HepG2 (cell line): ENCODE measurements around the gene SIGLEC6. TPM values are rescaled to one million over a fixed set of nuclear protein-coding genes. Genes with fewer than 3 reads are reported as not detected.

Experiments used
- ATAC-seq: fragments of 200-7000 bp; cut with Tn5 transposase; 3 replicates; pipeline ENCODE4 v1.9.1; 2020; ENCODE audit warnings: mild to moderate bottlenecking, moderate library complexity
- BruUV-seq: library from RNA; stranded (reverse); fragments of 400-500 nt; replicated peaks from 2 replicates; lab custom pipeline; 2021; lab: Mats Ljungman, UMichigan
- CTCF ChIA-PET: fragments of 300-600 bp; formaldehyde crosslinking; extraction: SDS; loops from one replicate; lab custom pipeline; 2021; ENCODE audit warnings: low total read pairs, inconsistent platforms, low intra/inter-chr PET ratio; lab: Yijun Ruan, JAX
- POLR2A ChIA-PET: fragments of 350-600 bp; sonication (Branson Sonifier 250); formaldehyde crosslinking; loops from one replicate; lab custom pipeline; 2020; ENCODE audit warnings: antibody characterized with exemption, inconsistent platforms; lab: Yijun Ruan, JAX
- DNase-seq: peaks from one replicate; pipeline ENCODE4 v3.0.0-alpha.2; 2015; ENCODE audit warnings: low spot score
- FAIRE-seq: peaks from 3 replicates; lab custom pipeline; 2011; peaks lifted over from hg19 to GRCh38; lab: Jason Lieb, UNC
- H2AFZ ChIP-seq: one replicate; pipeline ENCODE4 v1.6.1; 2011; ENCODE audit warnings: low read length, inconsistent platforms
- H3K27ac ChIP-seq: fragments of 300-600 bp; 3 replicates; pipeline ENCODE4 v1.8.0; 2011; ENCODE audit warnings: mixed run types, mild to moderate bottlenecking, mixed read lengths, low read length, inconsistent platforms; ENCODE audit not compliant: insufficient read depth; ENCODE audit errors: extremely low read length
- H3K27me3 ChIP-seq, 2 experiments: fragments of 200-600 bp in 1 of 2; 2 replicates in 1 of 2; 3 replicates in 1 of 2; pipeline versions ENCODE4 v1.6.0 to v1.8.0; 2011; ENCODE audit warnings: low read length in 2 of 2, mild to moderate bottlenecking in 2 of 2, moderate library complexity in 2 of 2, inconsistent platforms in 1 of 2; ENCODE audit not compliant: insufficient read depth in 2 of 2, control insufficient read depth in 1 of 2
- H3K36me3 ChIP-seq, 2 experiments: fragments of 200-600 bp in 1 of 2; replicated peaks in 1 of 2; 2 replicates in 1 of 2; 3 replicates in 1 of 2; pipeline versions ENCODE4 v1.5.1 to v1.8.0; 2011; ENCODE audit warnings: low read length in 2 of 2, inconsistent platforms in 1 of 2; ENCODE audit not compliant: insufficient read depth in 2 of 2, control insufficient read depth in 1 of 2
- H3K4me1 ChIP-seq: 2 replicates; pipeline ENCODE4 v1.5.1; 2012; ENCODE audit warnings: low read length, inconsistent platforms; ENCODE audit not compliant: insufficient read depth
- H3K4me2 ChIP-seq: 2 replicates; pipeline ENCODE4 v1.6.0; 2011; ENCODE audit warnings: low read depth, low read length, inconsistent platforms
- H3K4me3 ChIP-seq, 3 experiments: fragments of 200-600 bp in 1 of 3; sonication (generic), shearing (Covaris generic) in 1 of 3; replicated peaks in 1 of 3; 2 replicates each; pipeline ENCODE4 v1.5.1; 2011 to 2016; ENCODE audit warnings: low read length in 3 of 3, inconsistent platforms in 2 of 3, low read depth in 2 of 3, mild to moderate bottlenecking in 2 of 3, control low read depth in 1 of 3, mixed read lengths in 1 of 3; ENCODE audit not compliant: insufficient read depth in 1 of 3
- H3K79me2 ChIP-seq: one replicate; pipeline ENCODE4 v1.6.1; 2011; ENCODE audit warnings: low read length, inconsistent platforms; ENCODE audit not compliant: insufficient read depth
- H3K9ac ChIP-seq: 2 replicates; pipeline ENCODE4 v1.6.0; 2011; ENCODE audit warnings: mild to moderate bottlenecking, low read depth, low read length, inconsistent platforms; ENCODE audit not compliant: insufficient read depth
- H3K9me3 ChIP-seq: 2 replicates; pipeline ENCODE4 v1.5.1; 2012; ENCODE audit warnings: mild to moderate bottlenecking, low read length
- H4K20me1 ChIP-seq: 2 replicates; pipeline ENCODE4 v1.6.0; 2011; ENCODE audit warnings: inconsistent platforms, mild to moderate bottlenecking, low read length, moderate library complexity; ENCODE audit not compliant: insufficient read depth
- CENPX ChIP-seq: sonication (generic); formaldehyde crosslinking; IDR thresholded peaks from 2 replicates; pipeline ENCODE4 v1.9.0; 2021; ENCODE audit warnings: mild to moderate bottlenecking, missing genetic modification reagents, moderate library complexity
- ELF4 ChIP-seq: sonication (generic); formaldehyde crosslinking; IDR thresholded peaks from 2 replicates; pipeline ENCODE4 v1.5.0; 2020; ENCODE audit warnings: missing genetic modification reagents, mild to moderate bottlenecking, moderate library complexity, borderline replicate concordance
- HDAC6 ChIP-seq: fragments of 200-600 bp; sonication (generic); IDR thresholded peaks from 2 replicates; pipeline ENCODE4 v1.7.0; 2017; ENCODE audit warnings: mild to moderate bottlenecking, antibody characterized with exemption, low read length, low read depth
- PLRG1 ChIP-seq: fragments of 450-650 bp; conservative IDR thresholded peaks from 2 replicates; pipeline ENCODE4 v1.6.1; 2016
- TOPORS ChIP-seq: sonication (generic); formaldehyde crosslinking; IDR thresholded peaks from 2 replicates; pipeline ENCODE4 v1.8.0; 2023; ENCODE audit warnings: mild to moderate bottlenecking, missing genetic modification reagents
- ZFP91 ChIP-seq: sonication (generic); formaldehyde crosslinking; IDR thresholded peaks from 2 replicates; pipeline ENCODE4 v1.9.0; 2022; ENCODE audit warnings: missing genetic modification reagents, mild to moderate bottlenecking, borderline replicate concordance
- ZKSCAN5 ChIP-seq: sonication (generic); formaldehyde crosslinking; IDR thresholded peaks from 2 replicates; pipeline ENCODE4 v1.5.1; 2020; ENCODE audit warnings: mild to moderate bottlenecking, missing genetic modification reagents
- ZMYM2 ChIP-seq: sonication (generic); formaldehyde crosslinking; IDR thresholded peaks from 2 replicates; pipeline ENCODE4 v1.8.0; 2022; ENCODE audit warnings: mild to moderate bottlenecking, missing genetic modification reagents
- ZNF180 ChIP-seq: sonication (generic); formaldehyde crosslinking; IDR thresholded peaks from 2 replicates; pipeline ENCODE4 v1.4.0; 2020; ENCODE audit warnings: low read depth, missing genetic modification reagents, borderline replicate concordance
- ZNF614 ChIP-seq: IDR thresholded peaks from 2 replicates; pipeline ENCODE4 v1.6.1; 2018; ENCODE audit warnings: missing biosample characterization, missing genetic modification reagents, inconsistent platforms, borderline replicate concordance
- WGBS: methylation state at CpG from one replicate; pipeline ENCODE4 v1.1.6; 2017; ENCODE audit warnings: low lambda C conversion rate; 5-methylcytosine and 5-hydroxymethylcytosine counted together
- in situ Hi-C: cut with HindIII; loops from 2 replicates; pipeline ENCODE4 v1.10.0; 2017; ENCODE audit warnings: low pct_unique_long_range_greater_than_20kb; ENCODE audit not compliant: extremely low pct_ligation_motif_present
- intact Hi-C: fragments of 100-400 bp; cut with micrococcal nuclease; formaldehyde crosslinking; loops from one replicate; pipeline ENCODE4 v1.10.0; 2022; ENCODE audit not compliant: unreplicated experiment
- polyA plus RNA-seq, 8 experiments: library from polyadenylated mRNA; depleted of rRNA in 3 of 8; stranded (reverse) in 7 of 8; unstranded in 1 of 8; fragments of >200 nt; fragmentation: Illumina TruSeq in 4 of 8; extraction: Trizol in 4 of 8; gene quantifications; 2 replicates each; pipeline versions ENCODE4 v1.2.1 to v1.2.3, GENCODE V29; 2011 to 2016; ENCODE audit warnings: low read depth in 4 of 8, missing spikeins in 1 of 8, mixed read lengths in 1 of 8; ENCODE audit not compliant: insufficient read depth in 1 of 8
- total RNA-seq, 5 experiments: library from RNA; depleted of rRNA; stranded (reverse); fragments of >200 nt; fragmentation: Illumina TruSeq; extraction: Trizol; gene quantifications; 2 replicates each; pipeline ENCODE4 v1.2.3, GENCODE V29; 2016; ENCODE audit warnings: low read depth in 1 of 5
- TF ChIP-seq, protein P1 (sequence below): sonication (generic); formaldehyde crosslinking; IDR thresholded peaks from 2 replicates; pipeline ENCODE4 v1.4.0; 2020; ENCODE audit warnings: missing genetic modification reagents, low read depth, mild to moderate bottlenecking, borderline replicate concordance

SIGLEC6 gene
- total and polyA plus RNA-seq, 2 of the 13 experiments (the other 11 are each of a cell fraction or from before 2014, with no cell fraction given) = not detected

GRCh38 chr19:51478381-51479234 is 52.9 kb downstream of the SIGLEC6 start, which contains the start of gene CEACAM18:
Gene CEACAM18 (plus strand): TSS chr19:51478539.
- Histone ChIP-seq H3K27me3 (no peaks in the 10 kb centered on the region), H3K4me1 (peaks cover 30% of the 10 kb centered on the region), H3K27ac (no peak within 1 kb of the TSS), H3K4me2 (no peak within 1 kb of the TSS), H3K9me3 (no peaks in the 10 kb centered on the region), H3K9ac (no peak within 1 kb of the TSS), H4K20me1 (no peaks in the 10 kb centered on the region), H3K4me3 (no peak within 1 kb of the TSS), H2AFZ (no peak within 1 kb of the TSS), H3K79me2 (no peaks in the 10 kb centered on the region), H3K36me3 (no peaks in the 10 kb centered on the region)
- in situ Hi-C loops = loop anchor here (10.0 kb wide), 1 partner anchor 176 kb away; no protein-coding TSS in a partner anchor
- POLR2A ChIA-PET = no interaction called here
- no peak for ATAC-seq
- TF ChIP-seq ZKSCAN5 (CRISPR knock-in tag) (peak; percentile 38; the same call in 1 of the 2 replicates), ELF4 (CRISPR knock-in tag) (no peak), CENPX (CRISPR knock-in tag) (no peak)
- no peak for DNase-seq
- BruUV-seq = no TSS peak
- FAIRE-seq = no peak
- intact Hi-C loops = loop anchor here (10.0 kb wide), 1 partner anchor 756 kb away; no protein-coding TSS in a partner anchor
- CTCF ChIA-PET = no interaction called here
- WGBS = 38% methylated on average over 12 of the region's 17 CpGs

DNA sequence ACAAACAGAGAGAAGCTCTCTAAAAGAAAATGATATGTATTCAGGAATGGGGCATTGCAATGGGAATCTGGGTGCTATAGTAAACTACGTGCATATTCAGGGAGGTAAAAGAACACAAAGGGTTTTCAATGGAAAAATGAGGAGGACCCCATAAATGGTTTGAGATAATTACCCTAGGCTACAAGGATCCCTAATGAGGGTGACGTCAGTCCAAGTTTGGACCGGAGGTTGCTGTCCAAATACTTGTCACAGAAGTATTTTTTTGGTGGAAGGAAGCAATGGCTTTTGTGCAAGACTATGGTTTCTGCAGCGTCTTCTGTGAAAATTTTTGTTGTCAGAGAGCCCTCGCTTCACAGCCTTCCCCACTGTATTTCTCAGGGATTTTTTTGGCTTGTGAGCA is 54.1 kb downstream of the SIGLEC6 start:
- no TSS peak for BruUV-seq
- no peak overlapping the region for H3K9ac ChIP-seq
- H3K4me3 ChIP-seq = no peak overlapping the region
- intact Hi-C loops = loop anchor here (10.0 kb wide), 1 partner anchor 757 kb away; no protein-coding TSS in a partner anchor
- H3K4me2 ChIP-seq = no peak overlapping the region
- no peaks in the 10 kb centered on the region for H4K20me1 ChIP-seq
- no peaks in the 10 kb centered on the region for H3K27me3 ChIP-seq
- FAIRE-seq (no peak), DNase-seq (no peak), ATAC-seq (no peak)
- H3K79me2 ChIP-seq = no peaks in the 10 kb centered on the region
- H3K27ac ChIP-seq = no peak overlapping the region
- H3K9me3 ChIP-seq = no peaks in the 10 kb centered on the region
- CTCF ChIA-PET = no interaction called here
- H3K4me1 ChIP-seq = peaks cover 37% of the 10 kb centered on the region
- in situ Hi-C loops = loop anchor here (10.0 kb wide), 1 partner anchor 177 kb away; no protein-coding TSS in a partner anchor
- H2AFZ ChIP-seq = no peak overlapping the region
- WGBS = 9% methylated on average over 5 of the region's 5 CpGs
- H3K36me3 ChIP-seq = no peaks in the 10 kb centered on the region
- POLR2A ChIA-PET = no interaction called here
- TF ChIP-seq ZFP91 (CRISPR knock-in tag) = no peak
- TF ChIP-seq ZNF180 (CRISPR knock-in tag) = no peak
- TF ChIP-seq ZNF614 (CRISPR knock-in tag) = no peak
- no peak for TF ChIP-seq HDAC6
- TF ChIP-seq PLRG1 = no peak
- TF ChIP-seq, protein P1, sequence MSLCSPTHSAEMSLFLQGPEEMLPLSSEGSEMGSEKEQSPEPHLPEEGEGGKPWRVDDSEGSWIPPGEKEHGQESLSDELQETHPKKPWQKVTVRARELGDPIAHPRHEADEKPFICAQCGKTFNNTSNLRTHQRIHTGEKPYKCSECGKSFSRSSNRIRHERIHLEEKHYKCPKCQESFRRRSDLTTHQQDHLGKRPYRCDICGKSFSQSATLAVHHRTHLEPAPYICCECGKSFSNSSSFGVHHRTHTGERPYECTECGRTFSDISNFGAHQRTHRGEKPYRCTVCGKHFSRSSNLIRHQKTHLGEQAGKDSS (CRISPR knock-in tag) = no peak
- TF ChIP-seq ZMYM2 = no peak
- TF ChIP-seq TOPORS (CRISPR knock-in tag) = no peak
